ENCODE measurements around the gene GPRIN3. TPM values are rescaled to one million over a fixed set of nuclear protein-coding genes. Genes with fewer than 3 reads are reported as not detected.

GPRIN3 gene
- polyA plus RNA-seq, 3 donors from 2014 or later: 5.5 to 15.9 (median 7.3) TPM

DNA sequence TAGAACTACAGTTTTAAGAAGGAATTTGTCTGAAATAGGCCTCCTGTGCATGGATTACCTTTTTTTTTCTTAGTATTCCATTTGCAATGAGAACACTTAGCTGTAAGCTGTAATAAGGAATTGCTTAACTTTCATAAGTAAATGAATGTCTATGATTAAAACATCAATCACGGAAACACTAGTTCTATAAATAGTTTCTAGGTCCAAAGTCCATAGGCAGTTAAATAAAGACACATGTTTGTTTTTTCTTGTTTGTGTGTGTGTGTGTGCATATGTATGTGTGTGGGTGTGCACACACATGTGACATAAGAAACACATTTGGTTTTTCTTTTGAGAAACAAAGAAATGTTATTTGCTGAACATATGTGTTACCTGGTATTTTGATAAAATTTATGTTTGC lies 11.2 kb downstream of the GPRIN3 start:
- no peak for DNase-seq
- Mint-ChIP-seq H3K4me1 (peaks cover 0 to 91% of the 10 kb centered on the region in 2 donors), H3K27ac (peak overlapping the region; percentile 89 to 99 (median 96)), H3K36me3 (peaks cover 0 to 10% (median 3%) of the 10 kb centered on the region in 3 donors), H3K9me3 (no peaks in the 10 kb centered on the region), H3K27me3 (ENCODE audit: low read depth in 3 of 3) (peaks cover 0 to 16% (median 0%) of the 10 kb centered on the region in 3 donors), H3K4me3 (peak overlapping the region in 4 of 5 donors; percentile 47 to 92 (median 74))

DNA sequence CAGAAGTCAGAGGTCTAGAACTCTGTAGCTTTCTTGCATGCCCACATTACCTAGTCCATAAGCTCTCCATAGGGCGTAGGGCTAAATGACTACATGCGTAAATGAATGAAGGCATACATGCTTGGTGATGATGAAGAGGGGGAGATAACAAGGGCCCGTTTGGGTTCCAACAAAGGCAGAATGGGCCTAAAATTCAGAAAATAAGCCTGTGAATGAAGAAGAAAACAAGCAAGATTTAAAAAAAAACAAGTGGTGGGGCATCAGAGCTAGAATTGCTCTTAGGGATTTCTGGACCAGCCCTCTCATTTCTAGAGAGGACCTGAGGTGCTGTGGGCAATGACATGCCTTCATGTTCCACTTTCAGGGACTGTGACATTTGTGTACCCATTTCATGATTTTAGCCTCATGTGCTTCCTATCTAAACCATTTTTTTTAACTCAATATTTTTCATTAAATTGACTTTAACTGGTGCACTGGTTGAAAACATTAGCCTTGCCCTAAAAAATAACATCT lies 12.1 kb downstream of the GPRIN3 start:
- Mint-ChIP-seq H3K4me3 (peak overlapping the region; percentile 77 to 91 (median 78)), H3K27ac (peak overlapping the region; percentile 94 to 100 (median 98)), H3K36me3 (peaks cover 0 to 10% (median 3%) of the 10 kb centered on the region in 3 donors), H3K27me3 (ENCODE audit: low read depth in 3 of 3) (peaks cover 0 to 16% (median 0%) of the 10 kb centered on the region in 3 donors), H3K9me3 (no peaks in the 10 kb centered on the region), H3K4me1 (peaks cover 0 to 93% of the 10 kb centered on the region in 2 donors)
- DNase-seq: no peak

DNA sequence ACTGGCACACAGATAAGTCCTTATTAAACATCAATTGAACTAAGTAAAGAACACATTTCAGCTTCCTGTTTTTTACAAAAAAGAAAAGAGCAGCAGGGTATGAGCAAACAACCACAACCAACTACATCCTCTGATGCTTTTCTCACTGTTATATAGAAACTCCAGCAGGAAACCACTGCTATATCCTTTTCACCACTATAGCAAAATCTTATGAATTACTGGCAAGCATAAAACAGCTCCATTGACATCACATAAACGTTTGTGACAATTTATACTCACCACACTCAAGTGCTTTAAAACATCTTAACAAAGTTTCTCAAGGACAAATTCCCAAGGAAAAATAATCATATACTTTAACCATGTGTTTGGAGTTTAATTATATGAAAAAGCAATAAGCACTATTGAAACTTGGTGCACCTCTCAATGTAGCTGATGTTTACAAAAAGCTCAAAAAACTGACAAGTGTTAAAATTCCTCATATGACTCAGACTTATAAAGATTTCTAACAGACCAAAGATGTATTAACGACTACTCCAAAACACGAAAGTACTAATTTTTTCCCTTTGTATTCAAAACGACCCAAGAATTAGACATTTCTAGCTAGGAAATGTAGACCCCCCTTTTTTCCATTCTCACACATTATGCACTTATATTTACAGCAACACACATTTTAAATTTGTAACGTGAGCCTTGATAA lies 12.9 kb downstream of the GPRIN3 start:
- Mint-ChIP-seq H3K9me3 (no peaks in the 10 kb centered on the region), H3K36me3 (peaks cover 0 to 10% (median 3%) of the 10 kb centered on the region in 3 donors), H3K4me1 (peaks cover 0 to 94% of the 10 kb centered on the region in 2 donors), H3K27me3 (ENCODE audit: low read depth in 3 of 3) (peaks cover 0 to 16% (median 0%) of the 10 kb centered on the region in 3 donors), H3K27ac (peak overlapping the region; percentile 94 to 100 (median 98)), H3K4me3 (peak overlapping the region; percentile 77 to 91 (median 78))
- DNase-seq: peak; percentile 79 to 83 (median 82)

DNA sequence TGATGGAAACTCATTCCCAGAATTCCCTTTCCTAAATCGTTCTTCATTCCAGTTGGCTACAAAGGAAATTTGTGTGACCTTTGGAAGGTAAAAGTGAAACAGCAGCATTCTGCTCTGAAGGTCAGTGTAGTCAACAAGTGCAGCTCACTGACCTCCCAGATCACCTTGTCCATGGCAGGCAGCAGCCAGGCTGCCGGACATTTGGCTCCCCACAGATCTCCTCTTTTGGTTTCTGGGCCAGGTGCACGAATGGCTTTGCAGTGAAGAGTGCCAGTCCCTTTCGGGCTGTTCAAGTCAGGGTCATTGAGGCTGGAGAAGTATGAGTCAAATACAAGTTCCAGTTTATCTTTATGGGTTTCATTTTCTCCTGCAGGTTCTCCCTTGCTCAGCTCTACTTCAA lies 14.3 kb downstream of the GPRIN3 start:
- no peaks in the 10 kb centered on the region for H3K9me3 Mint-ChIP-seq
- no peak for DNase-seq
- H3K4me1 Mint-ChIP-seq: peaks cover 0 to 97% of the 10 kb centered on the region in 2 donors
- peak overlapping the region; percentile 77 to 91 (median 78) for H3K4me3 Mint-ChIP-seq
- peak overlapping the region; percentile 94 to 100 (median 98) for H3K27ac Mint-ChIP-seq
- peaks cover 0 to 16% (median 0%) of the 10 kb centered on the region in 3 donors for H3K27me3 Mint-ChIP-seq (ENCODE audit: low read depth in 3 of 3)
- peaks cover 0 to 10% (median 3%) of the 10 kb centered on the region in 3 donors for H3K36me3 Mint-ChIP-seq

DNA sequence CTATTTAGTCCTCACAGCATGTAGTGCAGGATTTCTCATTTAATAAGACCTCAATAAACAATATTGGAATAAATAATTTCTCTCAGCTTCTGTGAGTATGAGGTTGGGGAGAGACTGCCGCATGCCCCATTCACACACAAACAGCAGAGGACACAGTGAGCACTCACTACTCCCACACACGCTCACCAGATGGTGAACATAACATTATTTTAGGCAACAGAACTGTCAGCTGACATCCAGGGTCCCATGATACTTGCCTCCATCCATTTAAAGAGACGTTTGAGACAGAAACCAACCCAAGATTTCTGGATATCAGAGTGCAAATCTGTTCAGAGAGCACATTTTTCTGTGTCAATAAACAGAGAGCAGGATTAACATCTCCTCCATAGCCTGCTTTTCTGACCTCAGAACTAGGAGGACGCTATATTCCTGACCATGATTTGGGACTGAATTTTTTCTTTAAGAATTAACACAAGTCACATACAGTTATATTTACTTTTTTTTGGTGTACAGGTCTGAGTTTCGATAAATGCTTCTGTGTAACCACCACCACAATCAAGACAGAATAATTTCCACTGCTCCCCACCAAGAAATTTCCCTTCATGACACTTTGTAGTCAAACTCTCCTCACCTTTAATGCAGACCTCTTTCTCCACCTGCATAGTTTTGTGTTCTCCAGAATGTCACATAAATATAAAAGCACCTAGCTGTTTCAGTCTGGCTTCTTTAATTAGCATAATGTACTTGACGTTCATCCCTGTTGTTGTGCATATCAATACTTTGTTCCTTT lies 16.7 kb downstream of the GPRIN3 start:
- peaks cover 0 to 96% of the 10 kb centered on the region in 2 donors for H3K4me1 Mint-ChIP-seq

DNA sequence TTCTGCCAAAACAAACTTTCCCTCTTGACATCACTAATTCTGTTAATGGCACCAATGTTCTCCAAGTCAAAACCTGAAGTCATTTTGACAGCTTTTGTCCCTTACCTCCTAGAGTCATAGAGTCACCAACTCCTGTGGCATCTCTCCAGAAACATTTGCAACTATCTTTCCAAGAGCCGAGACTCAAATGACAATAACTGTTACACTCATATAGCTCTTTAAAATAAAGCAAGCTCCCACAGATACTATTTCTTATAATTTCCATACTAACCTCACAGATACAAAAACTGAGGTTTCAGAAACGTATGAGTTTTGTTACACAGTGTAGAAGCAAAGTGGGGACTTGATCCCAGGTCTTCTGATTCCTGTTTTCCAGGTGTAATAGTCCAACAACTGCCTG lies 18.3 kb downstream of the GPRIN3 start:
- peaks cover 0 to 89% of the 10 kb centered on the region in 2 donors for H3K4me1 Mint-ChIP-seq
- H3K27me3 Mint-ChIP-seq (ENCODE audit: low read depth in 3 of 3): peaks cover 2 to 7% (median 3%) of the 10 kb centered on the region in 3 donors
- no peak for DNase-seq
- no peaks in the 10 kb centered on the region for H3K9me3 Mint-ChIP-seq
- H3K4me3 Mint-ChIP-seq: peak overlapping the region in 1 of 5 donors; percentile 44
- peaks cover 0 to 7% (median 0%) of the 10 kb centered on the region in 3 donors for H3K36me3 Mint-ChIP-seq
- peak overlapping the region; percentile 64 to 94 (median 89) for H3K27ac Mint-ChIP-seq

More for the DNA sequence above, 16.7 kb downstream of the GPRIN3 start:
- no peaks in the 10 kb centered on the region for H3K9me3 Mint-ChIP-seq
- H3K27me3 Mint-ChIP-seq (ENCODE audit: low read depth in 3 of 3): peaks cover 0 to 13% (median 0%) of the 10 kb centered on the region in 3 donors
- H3K36me3 Mint-ChIP-seq: peaks cover 0 to 7% (median 0%) of the 10 kb centered on the region in 3 donors
- peak overlapping the region; percentile 47 to 72 (median 65) for H3K4me3 Mint-ChIP-seq
- H3K27ac Mint-ChIP-seq: peak overlapping the region; percentile 85 to 94 (median 92)
- DNase-seq: no peak

DNA sequence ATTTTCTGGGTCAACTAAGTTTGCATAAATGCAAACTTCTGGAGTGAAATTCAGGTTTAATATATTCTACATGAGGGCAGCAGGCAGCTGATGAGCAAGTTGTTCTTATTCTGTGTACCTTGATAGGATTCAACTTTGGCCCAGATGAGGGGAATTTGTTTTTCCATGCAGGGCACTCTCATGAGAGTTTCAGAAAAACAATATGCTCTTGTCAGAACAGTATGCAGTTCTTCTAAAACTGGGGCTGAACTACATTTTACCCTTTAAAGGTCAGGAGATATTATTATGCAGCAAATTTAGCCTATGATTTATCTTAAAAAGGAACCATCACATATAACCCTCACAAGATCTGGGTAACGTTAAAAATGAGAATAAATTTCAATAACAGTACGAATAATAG lies 19.2 kb downstream of the GPRIN3 start:
- peaks cover 0 to 80% of the 10 kb centered on the region in 2 donors for H3K4me1 Mint-ChIP-seq
- H3K36me3 Mint-ChIP-seq: peaks cover 0 to 7% (median 0%) of the 10 kb centered on the region in 3 donors
- no peak overlapping the region for H3K4me3 Mint-ChIP-seq
- H3K27me3 Mint-ChIP-seq (ENCODE audit: low read depth in 3 of 3): peaks cover 3 to 8% (median 6%) of the 10 kb centered on the region in 3 donors
- no peak for DNase-seq
- H3K9me3 Mint-ChIP-seq: no peaks in the 10 kb centered on the region
- peak overlapping the region; percentile 64 to 94 (median 86) for H3K27ac Mint-ChIP-seq

DNA sequence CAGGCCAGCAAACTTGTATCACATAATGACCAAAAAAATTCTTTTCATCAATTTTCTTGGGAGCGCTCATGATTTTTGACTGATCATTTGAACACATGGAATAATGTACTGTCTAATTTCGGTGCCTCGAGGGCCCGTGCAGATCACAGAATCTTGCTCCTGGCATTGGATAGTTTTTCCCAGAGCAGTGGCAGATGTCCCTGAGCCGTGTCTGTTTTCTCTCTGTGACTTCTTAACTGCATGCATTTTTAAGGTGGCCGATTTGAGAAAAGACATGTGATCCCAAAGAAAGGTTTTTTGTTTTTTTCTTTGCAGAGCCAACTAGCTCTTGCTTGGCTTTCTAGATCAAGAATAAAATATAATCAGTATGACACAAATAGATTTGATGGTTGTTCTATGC lies 19.7 kb downstream of the GPRIN3 start:
- H3K4me3 Mint-ChIP-seq: no peak overlapping the region
- H3K27me3 Mint-ChIP-seq (ENCODE audit: low read depth in 3 of 3): peaks cover 3 to 9% (median 5%) of the 10 kb centered on the region in 3 donors
- DNase-seq: no peak
- peaks cover 0 to 7% (median 0%) of the 10 kb centered on the region in 3 donors for H3K36me3 Mint-ChIP-seq
- peak overlapping the region; percentile 64 to 94 (median 86) for H3K27ac Mint-ChIP-seq
- peaks cover 0 to 75% of the 10 kb centered on the region in 2 donors for H3K4me1 Mint-ChIP-seq
- H3K9me3 Mint-ChIP-seq: no peaks in the 10 kb centered on the region

DNA sequence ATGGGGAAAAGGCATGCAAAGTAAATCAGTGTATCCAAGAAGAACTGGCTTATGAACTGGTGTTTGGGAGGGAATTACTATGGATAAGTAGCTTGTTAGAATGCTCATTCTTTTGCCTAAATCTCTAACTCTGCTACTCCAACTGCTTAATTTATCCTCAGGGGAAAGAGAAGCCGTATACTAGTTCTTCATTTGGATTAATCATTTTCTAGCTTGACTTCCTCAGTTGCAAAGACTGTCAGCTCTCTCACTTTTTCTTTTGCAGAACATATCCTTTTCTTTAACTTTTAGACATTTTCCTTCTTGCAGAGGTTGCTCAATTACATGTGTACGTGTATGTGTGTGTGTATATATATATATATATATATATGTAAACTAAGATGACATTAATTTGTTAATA lies 21.9 kb downstream of the GPRIN3 start:
- Mint-ChIP-seq H3K9me3 (no peaks in the 10 kb centered on the region), H3K36me3 (peaks cover 0 to 5% (median 0%) of the 10 kb centered on the region in 3 donors), H3K4me3 (peak overlapping the region; percentile 55 to 82 (median 59)), H3K27me3 (ENCODE audit: low read depth in 3 of 3) (peaks cover 3 to 9% (median 5%) of the 10 kb centered on the region in 3 donors), H3K4me1 (peaks cover 0 to 55% of the 10 kb centered on the region in 2 donors), H3K27ac (peak overlapping the region in 5 of 6 donors; percentile 82 to 94 (median 91))
- DNase-seq: no peak

DNA sequence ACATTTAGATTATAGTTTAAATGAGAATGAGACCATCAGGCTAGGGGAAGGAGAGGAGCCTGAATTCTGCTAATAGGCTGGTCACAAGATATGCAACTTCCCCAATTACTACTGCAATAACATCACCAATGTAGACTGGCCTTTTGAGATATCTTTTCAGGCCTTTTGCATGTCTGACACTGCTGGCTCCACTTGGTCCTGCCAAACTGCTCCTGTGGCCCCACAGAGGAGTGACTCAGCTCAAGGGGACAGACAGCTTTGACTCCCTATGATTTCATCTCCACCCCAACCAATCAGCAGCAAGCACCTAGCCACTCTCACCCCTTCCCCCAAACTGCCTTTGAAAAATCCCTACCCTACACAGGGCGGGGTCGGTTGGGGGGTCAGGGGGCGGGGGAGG lies 22.8 kb downstream of the GPRIN3 start:
- no peaks in the 10 kb centered on the region for H3K9me3 Mint-ChIP-seq
- H3K36me3 Mint-ChIP-seq: peaks cover 0 to 5% (median 0%) of the 10 kb centered on the region in 3 donors
- H3K27me3 Mint-ChIP-seq (ENCODE audit: low read depth in 3 of 3): peaks cover 3 to 9% (median 5%) of the 10 kb centered on the region in 3 donors
- H3K27ac Mint-ChIP-seq: no peak overlapping the region
- H3K4me3 Mint-ChIP-seq: peak overlapping the region; percentile 47 to 86 (median 72)
- DNase-seq: no peak
- peaks cover 0 to 46% of the 10 kb centered on the region in 2 donors for H3K4me1 Mint-ChIP-seq

DNA sequence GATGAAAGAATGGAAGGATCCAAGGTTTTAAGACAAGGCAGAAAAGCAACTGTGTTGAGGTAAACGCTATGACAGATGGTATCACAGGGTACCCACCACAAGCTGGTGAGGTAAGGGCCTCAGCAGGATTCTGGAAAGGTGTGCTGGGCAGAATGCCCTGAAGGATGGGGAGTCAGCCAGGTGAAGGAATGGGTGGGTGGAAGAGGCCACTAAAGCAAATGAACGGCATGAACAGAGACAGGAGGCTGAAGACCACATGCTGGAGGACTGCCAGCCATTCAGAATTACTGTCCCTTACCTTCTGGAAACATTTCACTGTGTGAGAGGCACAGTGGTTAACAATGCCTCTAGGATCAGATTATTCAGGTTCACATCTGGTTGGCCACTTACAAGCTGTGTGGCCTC lies 23.6 kb downstream of the GPRIN3 start:
- peaks cover 0 to 5% (median 0%) of the 10 kb centered on the region in 3 donors for H3K36me3 Mint-ChIP-seq
- peak in 1 of 3 donors; percentile 36 for DNase-seq
- no peak overlapping the region for H3K27ac Mint-ChIP-seq
- H3K4me3 Mint-ChIP-seq: peak overlapping the region; percentile 69 to 86 (median 77)
- no peaks in the 10 kb centered on the region for H3K9me3 Mint-ChIP-seq
- H3K27me3 Mint-ChIP-seq (ENCODE audit: low read depth in 3 of 3): peaks cover 3 to 9% (median 5%) of the 10 kb centered on the region in 3 donors
- H3K4me1 Mint-ChIP-seq: peaks cover 0 to 38% of the 10 kb centered on the region in 2 donors

DNA sequence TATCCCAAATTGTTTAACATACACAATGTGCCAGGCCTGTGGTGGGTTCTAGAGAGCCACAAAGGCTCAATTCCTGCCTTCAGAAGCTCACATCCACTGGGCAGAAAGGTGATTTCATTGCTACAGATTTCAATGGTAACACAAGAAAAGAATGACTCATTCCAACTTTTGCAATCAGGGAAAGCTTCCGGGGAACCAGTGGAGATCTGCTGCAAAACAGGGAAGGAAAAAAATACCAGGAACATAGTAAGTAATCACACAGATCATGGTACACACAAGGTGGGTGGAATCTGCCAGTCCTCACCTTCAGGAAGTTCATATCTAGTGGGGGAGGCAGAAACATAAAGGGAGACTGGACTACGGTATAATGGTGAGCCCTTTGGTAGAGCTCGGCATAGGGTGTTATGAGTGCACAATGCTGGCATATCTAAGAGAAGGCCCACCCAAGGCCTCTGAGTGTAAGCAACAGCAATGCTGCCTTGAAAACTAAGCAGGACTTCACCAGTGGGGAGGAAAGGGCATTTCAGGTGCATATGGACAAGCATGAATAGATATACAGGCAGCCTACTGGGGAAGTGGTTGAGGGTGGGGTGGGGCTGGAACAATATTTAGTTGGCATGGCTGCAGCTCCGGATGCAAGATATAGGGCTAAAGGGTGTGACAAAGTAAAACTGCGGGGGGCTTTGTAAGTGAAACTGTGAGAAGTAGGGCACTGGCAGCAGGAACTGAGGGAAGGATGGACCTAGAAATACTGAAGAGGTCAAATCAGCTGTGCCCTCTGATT lies 24.2 kb downstream of the GPRIN3 start:
- H3K4me3 Mint-ChIP-seq: peak overlapping the region; percentile 69 to 86 (median 77)
- peaks cover 3 to 9% (median 5%) of the 10 kb centered on the region in 3 donors for H3K27me3 Mint-ChIP-seq (ENCODE audit: low read depth in 3 of 3)
- peaks cover 0 to 32% of the 10 kb centered on the region in 2 donors for H3K4me1 Mint-ChIP-seq
- peak; percentile 74 to 83 (median 80) for DNase-seq
- H3K9me3 Mint-ChIP-seq: no peaks in the 10 kb centered on the region
- H3K36me3 Mint-ChIP-seq: peaks cover 0 to 5% (median 0%) of the 10 kb centered on the region in 3 donors
- no peak overlapping the region for H3K27ac Mint-ChIP-seq

DNA sequence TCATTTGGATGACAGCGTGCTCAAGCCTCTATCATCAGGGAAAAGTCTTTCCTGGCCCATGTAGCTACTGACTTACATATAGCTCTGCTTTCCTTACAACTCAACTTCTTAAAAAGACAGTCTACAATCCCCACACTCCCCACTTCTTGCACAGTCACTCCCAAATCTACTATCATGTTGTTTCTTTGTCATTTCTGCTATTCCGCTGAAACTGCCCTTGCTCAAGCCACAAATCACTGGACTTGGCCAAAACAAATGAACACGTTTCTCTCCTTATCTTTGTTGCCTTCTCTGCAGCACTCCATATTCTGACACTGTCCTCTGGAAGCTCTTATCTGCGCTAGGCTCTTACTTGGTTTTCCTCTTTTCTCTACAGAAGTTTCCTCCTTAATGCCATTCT lies 28.2 kb downstream of the GPRIN3 start:
- no peak overlapping the region for H3K4me3 Mint-ChIP-seq
- H3K9me3 Mint-ChIP-seq: no peaks in the 10 kb centered on the region
- peaks cover 0 to 11% (median 5%) of the 10 kb centered on the region in 3 donors for H3K36me3 Mint-ChIP-seq
- no peak for DNase-seq
- H3K27ac Mint-ChIP-seq: no peak overlapping the region
- H3K27me3 Mint-ChIP-seq (ENCODE audit: low read depth in 3 of 3): peaks cover 0 to 7% (median 3%) of the 10 kb centered on the region in 3 donors
- H3K4me1 Mint-ChIP-seq: peaks cover 24 to 31% of the 10 kb centered on the region in 2 donors
